Loucy (cell line): ENCODE results near the gene FBXO9.

ENCODE experiments used
- CTCF ChIP-seq: fragments of 200-600 bp; sonication (generic); conservative IDR thresholded peaks from 2 replicates; pipeline ENCODE4 v1.5.1; 2014; ENCODE audit warnings: mild to moderate bottlenecking, antibody characterized with exemption, low read length
- EZH2phosphoT487 ChIP-seq: fragments of 200-600 bp; IDR thresholded peaks from 2 replicates; pipeline ENCODE4 v1.6.1; 2018; ENCODE audit warnings: antibody characterized with exemption, mild to moderate bottlenecking, moderate library complexity, borderline replicate concordance

GRCh38 chr6:53133961-53134360 is 68.8 kb downstream of the FBXO9 start:
- TF ChIP-seq CTCF (no peak), EZH2phosphoT487 (no peak)
